B cell (primary cell): ENCODE results near the gene CCDC57.

Experiments used
- EZH2 ChIP-seq: IDR thresholded peaks from 2 replicates; pipeline ENCODE4 v1.6.1; 2012; ENCODE audit warnings: borderline replicate concordance, low read depth, mild to moderate bottlenecking, moderate library complexity, low read length; ENCODE audit not compliant: insufficient read depth, poor library complexity, severe bottlenecking
- TF ChIP-seq, protein P1 (sequence below): fragments of 200-600 bp; IDR thresholded peaks from one replicate; pipeline ENCODE4 v1.8.0; 2022; ENCODE audit warnings: antibody characterized with exemption, mild to moderate bottlenecking

DNA sequence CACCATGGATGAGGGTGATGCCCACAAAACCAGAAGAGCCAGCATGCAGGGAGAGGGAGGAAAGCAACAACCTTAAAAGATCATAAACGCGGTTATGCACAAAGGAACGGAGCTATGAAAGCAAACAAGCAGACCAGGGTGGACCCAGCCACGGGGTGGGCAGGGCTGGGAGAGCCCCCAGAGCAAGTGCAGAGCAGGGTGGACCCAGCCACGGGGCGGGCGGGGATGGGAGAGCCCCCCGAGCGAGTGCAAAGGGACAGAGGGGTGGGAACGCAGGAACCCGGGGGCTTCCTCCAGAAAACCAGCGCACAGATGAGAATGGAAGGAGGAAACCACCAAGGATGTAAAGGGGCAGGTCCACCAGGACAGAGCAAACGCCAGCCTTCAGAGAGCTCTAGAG, 33.2 kb downstream of the CCDC57 start:
- TF ChIP-seq, protein P1, sequence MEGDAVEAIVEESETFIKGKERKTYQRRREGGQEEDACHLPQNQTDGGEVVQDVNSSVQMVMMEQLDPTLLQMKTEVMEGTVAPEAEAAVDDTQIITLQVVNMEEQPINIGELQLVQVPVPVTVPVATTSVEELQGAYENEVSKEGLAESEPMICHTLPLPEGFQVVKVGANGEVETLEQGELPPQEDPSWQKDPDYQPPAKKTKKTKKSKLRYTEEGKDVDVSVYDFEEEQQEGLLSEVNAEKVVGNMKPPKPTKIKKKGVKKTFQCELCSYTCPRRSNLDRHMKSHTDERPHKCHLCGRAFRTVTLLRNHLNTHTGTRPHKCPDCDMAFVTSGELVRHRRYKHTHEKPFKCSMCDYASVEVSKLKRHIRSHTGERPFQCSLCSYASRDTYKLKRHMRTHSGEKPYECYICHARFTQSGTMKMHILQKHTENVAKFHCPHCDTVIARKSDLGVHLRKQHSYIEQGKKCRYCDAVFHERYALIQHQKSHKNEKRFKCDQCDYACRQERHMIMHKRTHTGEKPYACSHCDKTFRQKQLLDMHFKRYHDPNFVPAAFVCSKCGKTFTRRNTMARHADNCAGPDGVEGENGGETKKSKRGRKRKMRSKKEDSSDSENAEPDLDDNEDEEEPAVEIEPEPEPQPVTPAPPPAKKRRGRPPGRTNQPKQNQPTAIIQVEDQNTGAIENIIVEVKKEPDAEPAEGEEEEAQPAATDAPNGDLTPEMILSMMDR, result no peak
- no peak for TF ChIP-seq EZH2
